NCI-H2107 treated with DMSO at 0.1 percent for 48 hours (cell line): ENCODE data around the gene EDN3.

ENCODE experiments used
- DNase-seq: peaks from one replicate; lab custom pipeline; 2025; ENCODE audit not compliant: unreplicated experiment; lab: John Stamatoyannopoulos, UW

The EDN3 gene, protein sequence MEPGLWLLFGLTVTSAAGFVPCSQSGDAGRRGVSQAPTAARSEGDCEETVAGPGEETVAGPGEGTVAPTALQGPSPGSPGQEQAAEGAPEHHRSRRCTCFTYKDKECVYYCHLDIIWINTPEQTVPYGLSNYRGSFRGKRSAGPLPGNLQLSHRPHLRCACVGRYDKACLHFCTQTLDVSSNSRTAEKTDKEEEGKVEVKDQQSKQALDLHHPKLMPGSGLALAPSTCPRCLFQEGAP

DNA sequence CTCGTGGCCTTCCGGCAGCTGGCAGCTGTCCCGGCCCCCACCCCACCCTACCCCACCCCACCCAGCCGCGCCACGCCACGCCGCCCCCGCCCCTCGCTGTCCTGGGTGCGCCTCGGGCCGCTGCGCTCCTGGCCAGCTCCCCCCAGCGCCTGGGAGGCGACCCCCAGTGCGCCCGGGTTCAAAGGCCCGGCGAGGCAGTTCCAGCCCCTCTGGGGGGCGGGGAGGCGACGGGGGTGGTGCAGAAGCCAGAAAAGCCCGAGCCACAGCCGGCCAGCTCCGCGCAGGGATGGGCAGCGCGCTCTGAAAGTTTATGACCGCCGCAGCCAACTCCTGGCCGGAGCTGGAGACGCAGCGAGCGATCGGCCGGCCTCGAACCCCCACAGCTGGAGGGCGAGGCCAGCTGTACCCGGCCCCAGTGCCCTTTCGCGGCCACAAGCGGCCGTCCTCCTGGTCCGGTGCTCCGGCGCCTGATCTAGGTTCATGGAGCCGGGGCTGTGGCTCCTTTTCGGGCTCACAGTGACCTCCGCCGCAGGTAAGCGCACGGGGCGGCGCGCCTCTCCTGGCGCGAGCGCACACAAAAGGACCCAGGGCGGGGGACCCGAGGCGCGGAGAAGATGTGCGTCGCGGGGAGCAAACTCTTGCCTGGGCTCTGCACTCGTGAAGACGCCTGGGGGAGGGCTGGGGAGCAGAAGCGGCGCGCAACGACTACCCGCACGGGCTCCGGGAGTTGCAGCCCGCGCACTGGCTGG lies at the start of gene EDN3:
Gene EDN3, plus strand, starts transcription at position 279 of the 749 bp plus-strand sequence. Its CDS starts 202 bp downstream, at position 481.
- no peak for DNase-seq

- DNase-seq: no peak
Measured at GRCh38 chr20:59253325-59253724, 47.1 kb upstream of the EDN3 start.

DNA sequence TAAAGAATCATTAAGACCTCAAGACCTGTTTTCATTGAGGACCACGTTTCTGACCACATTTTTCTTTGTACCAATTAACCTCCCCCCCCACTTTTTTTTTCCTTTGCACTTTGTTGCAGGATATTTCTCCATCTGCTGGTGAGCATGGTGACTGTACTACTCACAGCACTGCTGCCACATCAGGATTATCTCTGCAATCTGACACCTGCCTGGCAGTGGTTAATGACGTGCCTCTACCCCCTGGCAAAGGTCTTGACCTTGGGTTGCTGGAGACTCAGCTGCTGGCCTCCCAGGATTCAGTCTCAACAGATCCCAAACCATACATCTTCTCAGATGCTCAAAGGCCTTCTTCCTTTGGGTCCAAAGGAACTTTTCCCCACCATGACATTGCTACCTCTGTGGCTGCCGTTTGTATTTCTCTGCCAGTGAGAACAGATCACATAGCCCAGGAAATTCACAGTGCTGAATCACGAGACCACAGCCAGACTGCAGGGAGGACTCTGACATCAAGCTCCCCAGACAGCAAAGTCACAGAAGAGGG lies 46.6 kb upstream of the EDN3 start:
- DNase-seq: no peak

DNA sequence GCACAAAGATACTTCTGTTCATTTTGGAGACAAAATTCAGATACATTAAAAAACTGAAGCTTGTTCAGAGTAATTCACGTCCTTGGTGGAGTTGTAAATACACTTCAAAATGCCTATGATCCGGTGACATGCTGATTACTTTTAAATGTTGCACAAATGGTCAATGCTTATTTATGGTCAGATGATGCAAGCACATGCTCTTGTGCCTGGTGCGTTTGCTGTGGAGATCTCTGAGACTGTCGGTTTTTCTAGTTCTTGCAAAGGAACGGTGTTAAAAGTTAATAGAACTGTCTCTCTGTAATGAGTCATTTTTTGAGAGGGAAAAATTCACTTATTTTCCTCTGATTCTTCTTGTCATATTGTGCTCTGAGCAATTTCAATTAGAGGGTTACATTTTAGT lies 45.2 kb upstream of the EDN3 start:
- DNase-seq: no peak

DNA sequence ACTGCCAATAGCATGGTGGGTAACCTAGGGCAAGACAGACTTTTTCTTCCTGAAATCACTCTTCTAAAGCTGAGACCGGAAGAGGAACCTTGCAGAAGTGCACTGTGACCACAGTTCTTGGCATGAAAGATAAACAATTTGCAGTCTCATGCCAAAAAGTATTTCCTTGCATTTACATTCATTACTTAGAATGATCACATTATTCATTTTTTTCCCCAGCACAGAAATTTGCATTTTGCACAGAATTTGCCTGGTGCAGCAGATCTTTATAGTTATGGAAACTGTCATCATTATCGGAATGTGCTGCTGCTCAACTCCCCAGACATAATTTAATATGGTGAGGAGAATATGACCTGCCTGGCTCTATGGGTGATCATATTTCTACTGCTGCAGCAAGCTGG lies 42.2 kb upstream of the EDN3 start:
- DNase-seq: no peak

- no peak for DNase-seq
Measured at GRCh38 chr20:59259946-59260345, 40.5 kb upstream of the EDN3 start.

DNA sequence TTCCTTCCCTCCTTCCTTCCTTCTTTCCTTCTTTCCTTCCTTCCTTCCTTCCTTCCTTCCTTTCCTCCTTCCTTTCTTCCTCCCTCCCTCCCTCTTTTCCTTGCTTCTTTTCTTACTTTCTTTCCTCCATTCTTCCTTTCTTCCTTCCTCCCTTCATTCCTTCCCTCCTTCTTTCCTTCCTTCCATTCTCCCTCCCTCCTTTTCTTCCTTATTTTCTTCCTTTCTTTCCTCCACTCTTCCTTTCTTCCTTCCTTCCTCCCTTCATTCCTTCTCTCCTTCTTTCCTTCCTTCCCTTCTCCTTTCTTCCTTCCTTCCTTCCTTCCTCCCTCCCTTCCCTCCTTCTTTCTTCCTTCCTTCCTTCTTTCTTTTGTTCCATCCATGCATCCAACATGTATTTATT lies 35.1 kb upstream of the EDN3 start:
- DNase-seq: no peak

- DNase-seq: no peak
Measured at GRCh38 chr20:59268870-59269269, 31.5 kb upstream of the EDN3 start.

DNA sequence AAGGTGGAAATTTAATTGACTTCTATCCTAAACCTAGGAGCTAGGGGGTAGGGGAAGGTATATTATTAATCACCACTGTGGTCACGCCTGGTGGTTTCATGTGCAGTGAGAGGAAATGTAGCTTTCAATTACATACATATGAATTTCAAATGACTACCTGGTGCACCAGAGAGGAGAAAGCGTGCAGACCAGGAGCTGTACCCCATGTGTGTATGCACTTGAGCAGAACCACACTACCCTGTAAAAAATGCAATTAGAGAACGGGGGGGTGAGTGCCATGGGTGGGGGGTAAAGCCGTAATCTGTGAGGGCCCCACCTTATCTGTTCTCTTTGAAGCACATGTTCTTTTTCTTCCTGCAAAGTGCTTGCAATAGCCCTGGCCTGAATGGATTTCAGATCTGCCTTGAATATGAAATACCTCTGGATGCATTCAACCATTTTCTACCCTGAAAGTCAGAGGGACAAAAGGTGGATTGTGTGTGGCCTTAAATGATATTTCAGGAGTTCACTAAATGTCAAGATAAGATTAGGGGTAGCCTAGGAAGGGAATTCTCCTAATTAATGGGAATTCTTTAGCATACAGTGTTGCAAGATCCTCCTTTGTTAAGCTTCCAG lies 30.9 kb upstream of the EDN3 start:
- DNase-seq: no peak

DNA sequence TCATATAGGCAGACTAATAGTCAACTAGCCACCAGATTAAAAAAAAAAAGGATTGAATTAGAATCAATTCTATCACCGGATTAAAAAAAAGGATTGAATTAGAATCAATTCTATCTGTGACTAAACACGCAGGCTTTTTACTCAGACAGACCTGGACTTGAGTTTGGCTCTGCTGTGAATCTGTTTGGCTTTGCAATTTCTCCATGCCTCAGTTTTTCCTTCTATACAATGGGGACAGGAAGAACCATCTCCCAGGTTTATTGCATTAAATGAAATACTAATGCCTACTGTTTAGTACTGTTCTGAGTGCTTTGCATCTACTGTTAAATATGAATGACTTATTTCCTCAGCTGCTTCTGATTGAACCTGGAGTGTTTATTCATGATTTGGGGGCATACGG lies 30.0 kb upstream of the EDN3 start:
- DNase-seq: no peak

DNA sequence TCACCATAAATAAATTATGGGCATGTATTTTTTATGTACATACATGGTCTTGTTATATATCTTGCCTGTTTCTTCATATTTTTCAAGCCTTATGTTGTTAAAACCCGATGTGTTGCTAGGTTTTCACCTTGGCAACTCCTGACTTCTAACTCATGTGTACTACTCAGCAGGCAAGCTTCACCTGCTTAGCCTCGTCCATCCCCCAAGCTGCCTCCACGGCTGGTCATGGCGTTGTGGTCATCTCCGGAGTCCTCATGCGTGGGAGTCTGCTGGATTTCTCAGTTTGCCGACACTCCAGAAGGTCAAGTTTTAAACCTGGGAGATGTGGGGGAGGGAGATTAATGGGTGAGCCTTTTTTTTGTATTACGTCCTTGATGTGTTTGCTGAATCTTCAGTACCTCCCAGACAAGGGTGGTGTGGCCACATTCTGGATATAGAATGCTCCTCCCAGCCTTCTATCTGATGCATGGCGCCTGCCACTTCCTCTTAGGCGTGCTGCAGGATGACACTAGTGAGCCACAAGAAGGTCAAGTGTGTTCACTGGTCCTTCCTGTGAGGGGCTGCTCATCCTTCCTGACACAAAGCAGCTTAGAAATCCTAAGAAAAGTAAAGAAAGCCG lies 26.6 kb upstream of the EDN3 start:
- DNase-seq: no peak

GRCh38 chr20:59276938-59277337 lies 23.5 kb upstream of the EDN3 start:
- no peak for DNase-seq

DNA sequence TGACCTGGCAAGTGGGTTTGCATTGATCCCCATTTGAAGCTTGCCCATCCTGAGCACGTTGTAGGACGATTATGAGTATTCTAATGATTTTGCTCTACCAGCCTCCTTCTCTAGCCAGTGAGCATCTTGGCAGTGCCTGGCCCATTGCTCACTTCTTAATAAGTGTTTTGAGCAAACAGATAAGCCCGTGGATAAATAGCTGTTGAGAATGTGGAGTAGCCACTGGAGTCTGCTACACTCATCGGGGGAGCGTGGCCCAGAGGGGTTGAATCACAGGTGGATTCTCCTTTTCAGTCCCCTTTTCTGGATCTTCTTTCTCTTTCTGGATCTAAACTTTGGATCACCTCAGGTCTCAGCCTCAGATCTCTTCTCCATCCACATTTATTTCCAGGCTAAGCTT lies 15.9 kb upstream of the EDN3 start:
- DNase-seq: no peak

- DNase-seq: no peak
Measured at GRCh38 chr20:59289994-59290393, 10.4 kb upstream of the EDN3 start.

- no peak for DNase-seq
Measured at GRCh38 chr20:59291740-59292383, 8.5 kb upstream of the EDN3 start.

- no peak for DNase-seq
Measured at GRCh38 chr20:59295531-59295930, 4.9 kb upstream of the EDN3 start.

GRCh38 chr20:59297686-59298085 lies 2.7 kb upstream of the EDN3 start:
- DNase-seq: no peak

DNA sequence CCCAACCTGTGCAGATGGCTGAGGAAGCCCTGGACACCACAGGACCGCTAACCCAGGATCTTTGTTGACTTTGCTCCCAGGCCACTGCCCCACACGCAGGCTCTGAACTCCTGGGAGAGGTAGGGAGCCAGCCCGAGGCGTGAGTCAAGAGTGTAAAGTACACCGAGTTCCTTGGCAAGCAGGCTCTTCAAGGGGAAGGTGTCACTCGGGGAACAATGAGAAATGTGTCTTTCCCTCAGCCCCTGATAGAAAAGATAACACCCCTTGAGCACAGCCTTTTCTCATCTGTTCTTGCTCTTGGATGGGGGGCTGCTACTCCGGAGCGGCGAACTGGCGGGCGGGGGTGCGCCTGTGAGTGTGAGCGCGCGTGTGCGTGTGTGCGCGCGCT lies 472 bp upstream of the EDN3 start:
- no peak for DNase-seq

- DNase-seq: no peak
Measured at GRCh38 chr20:59301343-59302007, 1.1 kb downstream of the EDN3 start.

GRCh38 chr20:59305908-59306655 lies 5.7 kb downstream of the EDN3 start:
- DNase-seq: no peak
